Liver (tissue), 3 donors: ENCODE data around the gene UNC13C.

Experiments used
- ATF3 ChIP-seq: IDR thresholded peaks from 2 replicates; pipeline ENCODE4 v1.6.1; 2016; ENCODE audit warnings: antibody characterized with exemption
- CTCF ChIP-seq: fragments of 150-350 bp; IDR thresholded peaks from 2 replicates; pipeline ENCODE4 v1.5.1; 2017; ENCODE audit warnings: improper control_type of control experiment, low read depth, low read length; ENCODE audit not compliant: missing input control
- GABPA ChIP-seq, 2 donors: IDR thresholded peaks in 1 of 2; conservative IDR thresholded peaks in 1 of 2; 2 replicates each; pipeline ENCODE4 v1.6.1; 2016; ENCODE audit warnings: antibody characterized with exemption in 2 of 2, mild to moderate bottlenecking in 1 of 2, moderate library complexity in 1 of 2
- HNF4A ChIP-seq, 2 donors: conservative IDR thresholded peaks; 2 replicates each; pipeline ENCODE4 v1.6.1; 2016; ENCODE audit warnings: antibody characterized with exemption in 2 of 2, mild to moderate bottlenecking in 2 of 2
- HNF4G ChIP-seq: IDR thresholded peaks from 2 replicates; pipeline ENCODE4 v1.6.1; 2016; ENCODE audit warnings: antibody characterized with exemption
- MAX ChIP-seq: IDR thresholded peaks from 2 replicates; pipeline ENCODE4 v1.6.1; 2016; ENCODE audit warnings: antibody characterized with exemption
- RAD21 ChIP-seq, 2 donors: IDR thresholded peaks; 2 replicates each; pipeline ENCODE4 v1.6.1; 2016; ENCODE audit warnings: antibody characterized with exemption in 2 of 2, mild to moderate bottlenecking in 2 of 2
- REST ChIP-seq: IDR thresholded peaks from 2 replicates; pipeline ENCODE4 v1.6.1; 2016; ENCODE audit warnings: antibody characterized with exemption, mild to moderate bottlenecking
- TAF1 ChIP-seq: conservative IDR thresholded peaks from 2 replicates; pipeline ENCODE4 v1.6.1; 2016; ENCODE audit warnings: antibody characterized with exemption, mild to moderate bottlenecking
- YY1 ChIP-seq: IDR thresholded peaks from 2 replicates; pipeline ENCODE4 v1.6.1; 2016; ENCODE audit warnings: antibody characterized with exemption, mild to moderate bottlenecking
- ZBTB33 ChIP-seq: IDR thresholded peaks from 2 replicates; pipeline ENCODE4 v1.6.1; 2016; ENCODE audit warnings: antibody characterized with exemption
- donor health status: healthy.
- donor health status: healthy.

- no peak for TF ChIP-seq CTCF
- no peak for TF ChIP-seq REST
- no peak for TF ChIP-seq YY1
- no peak for TF ChIP-seq ATF3
- no peak for TF ChIP-seq MAX
- no peak for TF ChIP-seq RAD21 (IDR thresholded peaks at IDR 0.05)
- TF ChIP-seq TAF1 = no peak
- TF ChIP-seq HNF4G = no peak
- no peak for TF ChIP-seq GABPA (IDR thresholded peaks at IDR 0.05 in 1 of 2, conservative IDR thresholded peaks at IDR 0.05 in 1 of 2)
- TF ChIP-seq ZBTB33 = no peak
- no peak for TF ChIP-seq HNF4A (conservative IDR thresholded peaks at IDR 0.05)
These were observed 657.9 kb downstream of the UNC13C start for GRCh38 chr15:54636147-54636546.
